Neutrophil (primary cell): ENCODE results near the gene RRP1B.

ENCODE experiments used
- H3K27ac ChIP-seq: fragments of 200-600 bp; sonication (generic); 2 replicates; pipeline ENCODE4 v1.5.1; 2016; ENCODE audit warnings: mild to moderate bottlenecking, moderate library complexity
- H3K27me3 ChIP-seq: fragments of 200-600 bp; sonication (generic); 2 replicates; pipeline ENCODE4 v1.6.0; 2016; ENCODE audit warnings: mild to moderate bottlenecking
- H3K36me3 ChIP-seq: fragments of 200-600 bp; sonication (generic); 2 replicates; pipeline ENCODE4 v1.5.1; 2017
- H3K4me1 ChIP-seq, 2 experiments: fragments of 200-600 bp in 1 of 2; sonication (generic) in 1 of 2; 1 replicate in 1 of 2; 2 replicates in 1 of 2; pipeline versions ENCODE4 v1.5.1 to v1.6.1; 2013 to 2016; ENCODE audit warnings: low read depth in 1 of 2, low read length in 1 of 2, mild to moderate bottlenecking in 1 of 2, moderate library complexity in 1 of 2; ENCODE audit not compliant: control insufficient read depth in 1 of 2, insufficient read depth in 1 of 2
- H3K4me3 ChIP-seq, 2 experiments: fragments of 200-600 bp in 1 of 2; sonication (generic) in 1 of 2; 1 replicate in 1 of 2; 2 replicates in 1 of 2; pipeline ENCODE4 v1.5.1; 2013 to 2016; ENCODE audit warnings: low read depth in 1 of 2, low read length in 1 of 2, mild to moderate bottlenecking in 1 of 2, moderate library complexity in 1 of 2
- H3K9me3 ChIP-seq: fragments of 200-600 bp; sonication (generic); 2 replicates; pipeline ENCODE4 v1.5.1; 2016
- CTCF ChIP-seq: fragments of 200-600 bp; sonication (generic); IDR thresholded peaks from 2 replicates; pipeline ENCODE4 v1.5.1; 2016; ENCODE audit warnings: antibody characterized with exemption

The RRP1B gene

GRCh38 chr21:43728154-43728466 lies 68.8 kb downstream of the RRP1B start:
- H3K27me3 ChIP-seq: no peaks in the 10 kb centered on the region
- no peak for TF ChIP-seq CTCF
- H3K9me3 ChIP-seq: no peaks in the 10 kb centered on the region
- H3K4me1 ChIP-seq: peaks cover 92 to 97% of the 10 kb centered on the region in 2 experiments
- peak overlapping the region; percentile 94 for H3K27ac ChIP-seq
- H3K4me3 ChIP-seq: peak overlapping the region; percentile 69 to 76
- H3K36me3 ChIP-seq: peaks cover 24% of the 10 kb centered on the region

GRCh38 chr21:43728467-43729390 lies 69.4 kb downstream of the RRP1B start:
- Histone ChIP-seq H3K9me3 (no peaks in the 10 kb centered on the region), H3K4me3 (peak overlapping the region; percentile 69 to 76), H3K36me3 (peaks cover 19% of the 10 kb centered on the region), H3K27me3 (no peaks in the 10 kb centered on the region), H3K4me1 (peaks cover 92 to 97% of the 10 kb centered on the region in 2 experiments), H3K27ac (peak overlapping the region; percentile 94)
- TF ChIP-seq CTCF: peak; percentile 20

GRCh38 chr21:43731476-43731875 lies 72.1 kb downstream of the RRP1B start:
- H3K27me3 ChIP-seq: no peaks in the 10 kb centered on the region
- TF ChIP-seq CTCF: no peak
- H3K27ac ChIP-seq: peak overlapping the region; percentile 94
- peaks cover 75 to 81% of the 10 kb centered on the region in 2 experiments for H3K4me1 ChIP-seq
- H3K4me3 ChIP-seq: no peak overlapping the region
- H3K36me3 ChIP-seq: peaks cover 36% of the 10 kb centered on the region
- no peaks in the 10 kb centered on the region for H3K9me3 ChIP-seq

GRCh38 chr21:43731891-43732711 lies 72.7 kb downstream of the RRP1B start:
- H3K4me1 ChIP-seq: peaks cover 69 to 75% of the 10 kb centered on the region in 2 experiments
- H3K36me3 ChIP-seq: peaks cover 42% of the 10 kb centered on the region
- no peak overlapping the region for H3K4me3 ChIP-seq
- H3K27me3 ChIP-seq: no peaks in the 10 kb centered on the region
- no peaks in the 10 kb centered on the region for H3K9me3 ChIP-seq
- peak overlapping the region; percentile 94 for H3K27ac ChIP-seq
- no peak for TF ChIP-seq CTCF

GRCh38 chr21:43733060-43733459 lies 73.7 kb downstream of the RRP1B start:
- Histone ChIP-seq H3K9me3 (no peaks in the 10 kb centered on the region), H3K36me3 (peaks cover 51% of the 10 kb centered on the region), H3K4me1 (peaks cover 60 to 65% of the 10 kb centered on the region in 2 experiments), H3K27me3 (no peaks in the 10 kb centered on the region), H3K27ac (peak overlapping the region; percentile 43), H3K4me3 (peak overlapping the region in 1 of 2 experiments; percentile 41)
- TF ChIP-seq CTCF: no peak
